GM12878 (cell line): ENCODE data around the gene SLC29A1. TPM values are rescaled to one million over a fixed set of nuclear protein-coding genes. Genes with fewer than 3 reads are reported as not detected.
A peak's percentile ranks its signal among the peaks of the same experiment; 100 is the strongest.

Experiments used
- ATF3 ChIP-seq: IDR thresholded peaks from 2 replicates; pipeline ENCODE4 v1.6.1; 2011; ENCODE audit warnings: low read depth, mild to moderate bottlenecking, low read length, moderate library complexity, borderline replicate concordance; ENCODE audit errors: extremely low read depth
- ATF7 ChIP-seq: fragments of 450-650 bp; IDR thresholded peaks from 2 replicates; pipeline ENCODE4 v1.6.1; 2016; ENCODE audit warnings: low read depth, mild to moderate bottlenecking
- BMI1 ChIP-seq: fragments of 450-650 bp; IDR thresholded peaks from 2 replicates; pipeline ENCODE4 v1.6.1; 2016; ENCODE audit warnings: mild to moderate bottlenecking, moderate library complexity, borderline replicate concordance
- CREM ChIP-seq: IDR thresholded peaks from 2 replicates; pipeline ENCODE4 v1.6.1; 2014; ENCODE audit warnings: antibody characterized with exemption, low read depth
- HDAC2 ChIP-seq: fragments of 200-600 bp; sonication (generic); IDR thresholded peaks from 2 replicates; pipeline ENCODE4 v1.6.1; 2017
- HSF1 ChIP-seq: fragments of 150-350 bp; IDR thresholded peaks from 2 replicates; pipeline ENCODE4 v1.6.1; 2014; ENCODE audit warnings: mild to moderate bottlenecking, low read depth, low read length
- IKZF1 ChIP-seq: fragments of 450-650 bp; conservative IDR thresholded peaks from 2 replicates; pipeline ENCODE4 v1.6.1; 2017; ENCODE audit warnings: antibody characterized with exemption, mild to moderate bottlenecking
- KAT2A ChIP-seq: conservative IDR thresholded peaks from 2 replicates; pipeline ENCODE4 v1.6.1; 2011; ENCODE audit warnings: low read depth, low read length; ENCODE audit not compliant: control insufficient read depth
- NBN ChIP-seq: fragments of 450-650 bp; IDR thresholded peaks from 2 replicates; pipeline ENCODE4 v1.6.1; 2016
- NR2C2 ChIP-seq: IDR thresholded peaks from 2 replicates; pipeline ENCODE4 v1.6.1; 2011; ENCODE audit warnings: borderline replicate concordance, low read depth; ENCODE audit not compliant: control insufficient read depth, insufficient read length
- POLR2AphosphoS2 ChIP-seq: IDR thresholded peaks from 2 replicates; pipeline ENCODE4 v1.6.1; 2011; ENCODE audit warnings: low read depth, mild to moderate bottlenecking, low read length, improper control_type of control experiment, moderate library complexity
- SMARCA5 ChIP-seq: fragments of 450-650 bp; IDR thresholded peaks from 2 replicates; pipeline ENCODE4 v1.6.1; 2017; ENCODE audit warnings: mild to moderate bottlenecking
- SREBF2 ChIP-seq: IDR thresholded peaks from 2 replicates; pipeline ENCODE4 v1.6.1; 2012; ENCODE audit warnings: mild to moderate bottlenecking, low read length
- TAF1 ChIP-seq: IDR thresholded peaks from 2 replicates; pipeline ENCODE4 v1.6.1; 2011; ENCODE audit warnings: mild to moderate bottlenecking, low read depth, low read length, borderline replicate concordance
- ZBTB11 ChIP-seq: fragments of 450-650 bp; formaldehyde crosslinking; IDR thresholded peaks from 2 replicates; pipeline ENCODE4 v1.5.0; 2022; ENCODE audit warnings: mild to moderate bottlenecking, missing genetic modification characterization
- ZNF207 ChIP-seq: fragments of 450-650 bp; IDR thresholded peaks from 2 replicates; pipeline ENCODE4 v1.6.1; 2014; ENCODE audit warnings: antibody characterized with exemption, mild to moderate bottlenecking, borderline replicate concordance
- ZNF622 ChIP-seq: fragments of 450-650 bp; IDR thresholded peaks from 2 replicates; pipeline ENCODE4 v1.6.1; 2017; ENCODE audit warnings: mild to moderate bottlenecking, inconsistent platforms
- polyA plus RNA-seq, 11 experiments: library from polyadenylated mRNA; depleted of rRNA in 4 of 11; unstranded in 6 of 11; stranded (reverse) in 5 of 11; fragments of >200 nt; fragmentation: Nextera tagmentation in 4 of 11; fragmentation: Illumina TruSeq in 1 of 11; extraction: Ambion mirVana in 4 of 11; extraction: Trizol in 1 of 11; gene quantifications; 1 replicate in 1 of 11; 2 replicates in 10 of 11; pipeline versions ENCODE4 v1.2.1 to v1.2.3, GENCODE V29; 2011 to 2016; ENCODE audit warnings: inconsistent platforms in 2 of 11, missing spikeins in 2 of 11, low read depth in 1 of 11
- total RNA-seq, 4 experiments: library from RNA; depleted of rRNA in 3 of 4; stranded (reverse); fragments of >200 nt in 3 of 4; fragmentation: Illumina TruSeq in 1 of 4; extraction: Trizol in 1 of 4; gene quantifications; 2 replicates each; pipeline versions ENCODE4 v1.2.1 to v1.2.3, GENCODE V29; 2013 to 2021

The SLC29A1 gene
- total and polyA plus RNA-seq, 10 of the 15 experiments (the other 5 are each of a cell fraction or from before 2014, with no cell fraction given): 10.0 to 132 (median 93.4) TPM

- TF ChIP-seq HSF1 (peak; percentile 99), TAF1 (peak; percentile 33; the same call in 1 of the 2 replicates), ZNF207 (no peak), ATF7 (no peak), HDAC2 (no peak), BMI1 (peak; percentile 22; the same call in 1 of the 2 replicates), IKZF1 (peak; percentile 86), KAT2A (no peak), SREBF2 (no peak), SMARCA5 (0 out of 2 replicates have a peak, but pooled peaks have one; percentile 22), NBN (no peak), ZNF622 (no peak), POLR2AphosphoS2 (no peak), ZBTB11 (CRISPR knock-in tag) (no peak), ATF3 (no peak), NR2C2 (no peak), CREM (peak; percentile 63; the same call in 1 of the 2 replicates)
Observed at GRCh38 chr6:44245912-44246662, 22.7 kb downstream of the SLC29A1 start (continued).
